Stimulated activated naive B cell treated with anti-CD40 and anti-IgM and Interleukin-4, amounts not matched to agents 10 μg/mL and 1 μg/mL and 100 μg/mL, for 72 hours (primary cell): Measurements from ENCODE around the gene NTN1.
"Not testable (repeated sequence)": the region's sequence is repeated elsewhere in the genome, so short reads cannot be mapped to it uniquely, and the experiment has no call there.

Source experiments
- ATAC-seq, 2 donors: fragments of 150-1000 bp; cut with Tn5 transposase; replicated peaks; 2 replicates each; pipeline ENCODE4 v1.10.0; 2021; ENCODE audit warnings: moderate library complexity in 1 of 2
- DNase-seq: peaks from one replicate; pipeline ENCODE4 v3.0.0; 2021
- H3K27ac Mint-ChIP-seq: one replicate; pipeline ENCODE4 v1.8.0; 2022; ENCODE audit warnings: mild to moderate bottlenecking, mixed read lengths
- H3K27me3 Mint-ChIP-seq, 2 donors: one replicate each; pipeline ENCODE4 v1.8.0; 2022; ENCODE audit warnings: mixed read lengths in 2 of 2
- H3K36me3 Mint-ChIP-seq, 2 donors: one replicate each; pipeline ENCODE4 v1.8.0; 2022; ENCODE audit warnings: mixed read lengths in 2 of 2, mild to moderate bottlenecking in 1 of 2
- H3K4me1 Mint-ChIP-seq, 2 donors: one replicate each; pipeline ENCODE4 v1.8.0; 2022; ENCODE audit warnings: mixed read lengths in 2 of 2, mild to moderate bottlenecking in 1 of 2
- H3K4me3 Mint-ChIP-seq, 2 donors: one replicate each; pipeline ENCODE4 v1.8.0; 2022; ENCODE audit warnings: mild to moderate bottlenecking in 2 of 2, mixed read lengths in 2 of 2, moderate library complexity in 1 of 2
- H3K9me3 Mint-ChIP-seq, 2 donors: one replicate each; pipeline ENCODE4 v1.8.0; 2022; ENCODE audit warnings: mixed read lengths in 2 of 2, mild to moderate bottlenecking in 1 of 2

The NTN1 gene

GRCh38 chr17:9142772-9143494 lies 121.6 kb downstream of the NTN1 start:
- no peaks in the 10 kb centered on the region for H3K36me3 Mint-ChIP-seq

DNA sequence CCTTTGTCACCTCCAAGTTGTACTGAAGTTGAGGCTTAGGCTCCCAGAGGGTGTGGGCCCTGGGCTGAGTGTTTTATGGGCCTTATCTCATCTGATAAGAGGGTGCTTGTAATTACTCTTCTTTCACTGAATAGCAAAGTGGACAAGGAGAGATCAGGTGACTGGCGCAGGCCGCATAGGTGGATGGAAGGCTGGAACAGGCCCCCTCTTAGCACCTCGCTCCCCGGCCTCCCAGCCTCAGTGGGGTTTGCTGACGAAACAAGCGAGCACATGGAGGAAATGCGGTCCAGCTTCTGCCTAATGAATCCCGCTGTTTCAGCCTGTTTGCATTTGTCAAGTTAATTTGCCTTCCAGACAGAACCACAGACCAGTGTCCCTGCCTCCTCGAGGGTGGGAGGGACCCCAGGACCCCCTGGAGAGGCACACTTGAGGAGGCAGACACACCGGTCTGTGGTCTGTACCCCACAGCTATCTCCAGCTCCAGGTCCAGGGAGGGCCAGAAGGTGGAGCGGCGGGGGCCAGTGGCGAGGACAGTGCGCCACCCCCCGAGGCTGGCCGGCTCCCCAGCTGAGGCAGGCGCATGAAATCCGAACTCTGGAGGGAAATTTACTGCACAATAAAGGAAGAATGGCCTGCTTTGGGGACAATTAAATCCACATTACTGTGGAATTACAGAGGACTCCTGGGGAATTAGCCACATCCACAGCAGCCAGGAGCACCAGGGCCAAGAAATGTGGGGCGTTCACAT lies 123.4 kb downstream of the NTN1 start:
- H3K9me3 Mint-ChIP-seq: no peaks in the 10 kb centered on the region
- ATAC-seq: no peak
- no peak overlapping the region for H3K27ac Mint-ChIP-seq
- peaks cover 0 to 19% of the 10 kb centered on the region in 2 donors for H3K27me3 Mint-ChIP-seq
- no peak overlapping the region for H3K4me3 Mint-ChIP-seq
- no peaks in the 10 kb centered on the region for H3K36me3 Mint-ChIP-seq
- H3K4me1 Mint-ChIP-seq: no peaks in the 10 kb centered on the region
- DNase-seq: no peak

More at GRCh38 chr17:9142772-9143494, 121.6 kb downstream of the NTN1 start:
- DNase-seq: no peak
- Mint-ChIP-seq H3K4me3 (no peak overlapping the region), H3K27ac (no peak overlapping the region), H3K27me3 (peaks cover 0 to 11% of the 10 kb centered on the region in 2 donors), H3K9me3 (no peaks in the 10 kb centered on the region), H3K4me1 (no peaks in the 10 kb centered on the region)
- no peak for ATAC-seq

DNA sequence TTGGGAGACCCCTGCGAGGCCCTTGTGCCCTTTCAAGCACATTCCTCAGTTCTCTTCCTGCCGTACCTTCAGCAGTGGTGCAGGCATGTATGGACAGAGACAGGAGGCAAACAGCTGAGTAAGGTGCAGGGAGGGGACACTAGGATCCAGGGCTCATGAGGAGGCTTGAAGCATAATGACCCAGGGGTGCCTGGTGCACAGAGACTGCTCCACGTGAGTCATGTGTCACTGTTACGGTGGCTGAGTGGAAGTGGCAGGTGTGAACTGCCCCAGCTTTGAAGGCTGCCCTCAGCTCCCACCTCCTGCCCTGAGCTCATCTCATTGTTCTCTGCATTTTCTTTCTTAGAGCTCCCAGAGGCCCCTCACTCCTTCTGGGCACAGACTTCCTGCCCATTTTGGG lies 124.8 kb downstream of the NTN1 start:
- Mint-ChIP-seq H3K9me3 (no peaks in the 10 kb centered on the region), H3K27ac (no peak overlapping the region), H3K27me3 (peaks cover 6 to 28% of the 10 kb centered on the region in 2 donors), H3K4me3 (no peak overlapping the region), H3K36me3 (no peaks in the 10 kb centered on the region), H3K4me1 (no peaks in the 10 kb centered on the region)
- DNase-seq (no peak), ATAC-seq (no peak)

GRCh38 chr17:9148905-9149525 lies 127.7 kb downstream of the NTN1 start:
- ATAC-seq (no peak), DNase-seq (no peak)
- no peak overlapping the region for H3K4me3 Mint-ChIP-seq
- H3K27ac Mint-ChIP-seq: no peak overlapping the region
- peaks cover 0 to 4% of the 10 kb centered on the region in 2 donors for H3K36me3 Mint-ChIP-seq
- no peaks in the 10 kb centered on the region for H3K4me1 Mint-ChIP-seq
- peaks cover 8% of the 10 kb centered on the region in 2 donors for H3K9me3 Mint-ChIP-seq
- H3K27me3 Mint-ChIP-seq: peaks cover 16 to 41% of the 10 kb centered on the region in 2 donors

- Mint-ChIP-seq H3K27me3 (peaks cover 16 to 41% of the 10 kb centered on the region in 2 donors), H3K9me3 (peaks cover 8% of the 10 kb centered on the region in 2 donors), H3K36me3 (peaks cover 0 to 4% of the 10 kb centered on the region in 2 donors), H3K4me1 (no peaks in the 10 kb centered on the region), H3K27ac (no peak overlapping the region), H3K4me3 (no peak overlapping the region)
- no peak for DNase-seq
- no peak for ATAC-seq
Measured at GRCh38 chr17:9150446-9151090, 129.3 kb downstream of the NTN1 start.

DNA sequence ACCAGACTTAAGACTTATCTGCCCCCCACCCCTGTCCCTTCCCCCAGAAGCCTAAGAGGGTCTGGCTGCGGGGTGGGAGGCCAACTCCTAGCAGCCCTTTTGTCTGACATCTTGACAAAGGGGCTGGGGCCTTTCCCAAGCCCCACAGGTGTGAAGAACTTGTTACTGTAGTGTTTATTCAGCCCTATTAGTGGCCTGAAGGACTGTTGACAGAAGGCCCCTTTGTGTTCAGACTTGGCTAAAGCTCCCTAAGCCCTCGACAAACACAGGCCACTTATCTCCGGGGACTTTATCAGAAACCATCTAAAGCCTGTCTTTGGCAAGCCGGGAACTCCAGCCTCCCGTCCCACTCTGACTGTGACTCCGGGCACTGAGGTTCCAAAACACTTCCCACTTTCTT lies 129.8 kb downstream of the NTN1 start:
- ATAC-seq: no peak
- Mint-ChIP-seq H3K27ac (no peak overlapping the region), H3K4me1 (no peaks in the 10 kb centered on the region), H3K27me3 (peaks cover 16 to 41% of the 10 kb centered on the region in 2 donors), H3K9me3 (peaks cover 8% of the 10 kb centered on the region in 2 donors), H3K4me3 (no peak overlapping the region), H3K36me3 (peaks cover 0 to 4% of the 10 kb centered on the region in 2 donors)
- DNase-seq: no peak

GRCh38 chr17:9151740-9152139 lies 130.4 kb downstream of the NTN1 start:
- not testable (repeated sequence) for H3K4me3 Mint-ChIP-seq, DNase-seq, H3K9me3 Mint-ChIP-seq, H3K27ac Mint-ChIP-seq, ATAC-seq, H3K36me3 Mint-ChIP-seq, H3K4me1 Mint-ChIP-seq
- peaks cover 16 to 41% of the 10 kb centered on the region in 2 donors for H3K27me3 Mint-ChIP-seq

DNA sequence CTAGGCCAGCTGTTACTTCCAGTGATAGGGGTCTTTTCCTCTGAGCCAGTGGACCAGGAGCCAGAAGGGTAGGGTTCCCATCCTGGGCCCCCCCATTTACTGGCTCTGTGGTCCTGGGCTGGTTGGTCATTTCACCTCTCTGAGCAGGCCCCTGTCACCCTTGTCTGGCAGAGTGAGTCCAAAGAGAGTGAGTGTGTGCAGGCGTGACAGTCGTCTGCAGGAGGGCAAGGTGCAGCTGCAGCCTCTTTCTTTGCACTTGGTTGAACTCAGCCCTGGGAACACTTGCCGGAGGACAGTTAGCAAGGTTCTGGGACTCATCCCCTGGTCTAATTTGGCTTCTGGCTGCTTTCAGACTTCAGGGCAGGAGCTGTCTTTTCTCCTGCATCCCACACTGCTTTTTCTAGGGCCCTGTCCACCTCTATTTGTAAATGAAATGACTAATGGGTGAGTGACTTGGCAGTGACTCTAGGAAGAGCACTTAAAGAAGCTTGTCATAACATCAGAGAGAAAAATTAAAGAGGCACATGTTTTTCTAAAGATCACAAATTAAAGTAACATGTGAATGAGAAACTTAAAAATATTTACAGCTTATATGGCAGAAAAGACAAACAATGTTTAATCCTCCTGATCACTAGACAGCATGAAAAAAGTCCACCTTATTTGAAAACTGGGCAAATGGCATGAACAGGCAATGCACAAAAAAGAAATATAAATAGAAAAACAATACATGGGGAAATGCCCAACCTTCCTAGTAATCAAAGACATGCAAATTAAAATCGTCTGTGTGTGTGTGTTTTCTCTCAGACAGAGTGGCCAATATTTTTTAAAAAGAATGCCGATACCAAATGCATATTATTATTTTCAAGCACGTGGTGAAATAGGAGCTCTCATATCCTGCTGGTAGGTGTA lies 137.5 kb downstream of the NTN1 start:
- Mint-ChIP-seq H3K27me3 (peaks cover 3 to 5% of the 10 kb centered on the region in 2 donors), H3K4me1 (peaks cover 0 to 2% of the 10 kb centered on the region in 2 donors), H3K9me3 (peaks cover 4 to 5% of the 10 kb centered on the region in 2 donors), H3K4me3 (no peak overlapping the region), H3K27ac (no peak overlapping the region), H3K36me3 (peaks cover 0 to 1% of the 10 kb centered on the region in 2 donors)
- no peak for ATAC-seq
- DNase-seq: no peak

- H3K27ac Mint-ChIP-seq: no peak overlapping the region
- ATAC-seq: no peak
- peaks cover 3 to 5% of the 10 kb centered on the region in 2 donors for H3K27me3 Mint-ChIP-seq
- peaks cover 4 to 5% of the 10 kb centered on the region in 2 donors for H3K9me3 Mint-ChIP-seq
- H3K4me3 Mint-ChIP-seq: no peak overlapping the region
- no peak for DNase-seq
- H3K4me1 Mint-ChIP-seq: peaks cover 0 to 2% of the 10 kb centered on the region in 2 donors
- peaks cover 0 to 1% of the 10 kb centered on the region in 2 donors for H3K36me3 Mint-ChIP-seq
Measured at GRCh38 chr17:9162275-9162985, 141.1 kb downstream of the NTN1 start.

DNA sequence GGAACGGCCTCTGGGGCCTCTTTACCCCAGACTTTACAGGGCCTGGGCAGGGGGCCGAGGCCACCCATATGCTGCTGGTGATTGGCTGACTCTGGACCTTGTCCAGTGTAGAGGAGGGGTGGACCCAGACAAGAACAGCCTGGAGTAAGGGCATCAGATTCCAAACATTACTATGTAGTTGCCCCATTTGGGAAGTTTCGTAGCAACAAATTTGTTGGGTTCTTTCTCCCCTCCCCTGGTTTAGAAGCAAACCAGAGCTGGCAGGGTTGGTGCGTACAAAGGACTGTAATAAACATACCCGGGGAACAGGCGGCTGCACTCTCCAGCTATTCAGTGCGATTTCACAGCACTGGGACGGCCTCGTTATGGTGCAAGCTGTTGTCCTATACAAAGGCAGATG lies 145.5 kb downstream of the NTN1 start:
- Mint-ChIP-seq H3K27ac (no peak overlapping the region), H3K36me3 (peaks cover 0 to 5% of the 10 kb centered on the region in 2 donors), H3K27me3 (peaks cover 0 to 16% of the 10 kb centered on the region in 2 donors), H3K4me1 (peaks cover 0 to under 1% of the 10 kb centered on the region in 2 donors), H3K9me3 (peaks cover 0 to 7% of the 10 kb centered on the region in 2 donors), H3K4me3 (no peak overlapping the region)
- ATAC-seq (no peak), DNase-seq (no peak)

GRCh38 chr17:9167379-9167778 lies 146.1 kb downstream of the NTN1 start:
- Mint-ChIP-seq H3K4me1 (no peaks in the 10 kb centered on the region), H3K27ac (no peak overlapping the region), H3K9me3 (peaks cover 0 to 7% of the 10 kb centered on the region in 2 donors), H3K4me3 (no peak overlapping the region), H3K27me3 (peaks cover 0 to 14% of the 10 kb centered on the region in 2 donors), H3K36me3 (peaks cover 0 to 5% of the 10 kb centered on the region in 2 donors)
- DNase-seq: no peak
- ATAC-seq: no peak

DNA sequence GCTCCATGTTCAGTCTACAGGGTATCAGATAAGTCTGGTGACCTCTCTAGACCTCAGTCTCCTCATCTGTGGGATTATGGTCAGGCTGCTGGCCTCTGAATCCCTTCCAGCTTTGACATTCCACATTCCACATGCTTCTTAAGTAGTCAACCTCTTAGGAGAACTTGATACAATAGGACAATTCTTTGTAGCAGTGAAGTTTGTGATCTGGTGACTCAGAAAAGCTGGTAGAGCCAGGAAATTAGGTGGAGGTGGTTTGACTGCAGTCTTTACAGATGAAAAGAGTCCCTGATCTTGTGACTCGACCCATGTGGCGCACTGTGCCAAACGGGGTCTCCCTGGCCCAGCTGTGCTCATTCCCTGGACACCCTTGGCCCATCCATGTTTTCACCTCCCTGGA lies 147.8 kb downstream of the NTN1 start:
- Mint-ChIP-seq H3K4me3 (no peak overlapping the region), H3K27me3 (peaks cover 0 to 14% of the 10 kb centered on the region in 2 donors), H3K9me3 (peaks cover 0 to 3% of the 10 kb centered on the region in 2 donors), H3K27ac (no peak overlapping the region), H3K4me1 (no peaks in the 10 kb centered on the region), H3K36me3 (peaks cover 0 to 4% of the 10 kb centered on the region in 2 donors)
- ATAC-seq (no peak), DNase-seq (no peak)

DNA sequence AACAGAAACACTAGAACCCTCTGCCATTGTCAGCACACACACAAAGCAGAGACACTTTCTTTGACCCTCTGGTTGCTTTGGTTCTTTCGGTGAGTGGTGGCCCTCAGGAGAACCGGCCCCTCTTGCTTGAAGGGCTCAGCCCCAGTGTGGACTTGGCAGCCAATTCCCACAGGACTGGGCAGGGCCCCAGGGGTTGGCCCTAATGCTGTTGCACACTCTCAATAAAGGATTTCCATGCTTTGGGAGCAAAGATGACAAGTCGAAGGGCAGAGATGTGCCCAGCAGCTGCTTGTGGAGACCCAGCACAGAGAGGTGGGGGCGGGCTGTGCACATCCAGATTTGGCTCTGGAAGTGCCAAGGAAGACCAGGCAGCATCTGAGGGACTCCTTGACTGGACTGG lies 149.0 kb downstream of the NTN1 start:
- peaks cover 0 to 4% of the 10 kb centered on the region in 2 donors for H3K36me3 Mint-ChIP-seq
- H3K4me3 Mint-ChIP-seq: no peak overlapping the region
- H3K27me3 Mint-ChIP-seq: peaks cover 0 to 14% of the 10 kb centered on the region in 2 donors
- H3K9me3 Mint-ChIP-seq: peaks cover 0 to 3% of the 10 kb centered on the region in 2 donors
- H3K4me1 Mint-ChIP-seq: no peaks in the 10 kb centered on the region
- DNase-seq: no peak
- no peak for ATAC-seq
- H3K27ac Mint-ChIP-seq: no peak overlapping the region
